Upper lobe of left lung (tissue), 4 donors: ENCODE results near the gene CSNK2A2.
A peak's percentile ranks its signal among the peaks of the same experiment; 100 is the strongest.

Experiments
- EP300 ChIP-seq, 4 donors: sonication (generic); formaldehyde crosslinking; IDR thresholded peaks; one replicate each; pipeline ENCODE4 v1.5.1; 2017; ENCODE audit warnings: antibody characterized with exemption in 4 of 4, control low read depth in 2 of 4
- POLR2A ChIP-seq, 4 donors: fragments of 450-650 bp; IDR thresholded peaks; one replicate each; pipeline ENCODE4 v1.5.1; 2016 to 2017; ENCODE audit warnings: antibody characterized with exemption in 4 of 4, mild to moderate bottlenecking in 2 of 4
- POLR2AphosphoS5 ChIP-seq, 2 donors: sonication (generic); formaldehyde crosslinking; IDR thresholded peaks; one replicate each; pipeline ENCODE4 v1.5.1; 2017; ENCODE audit warnings: antibody characterized with exemption in 2 of 2

GRCh38 chr16:58198022-58198683 is at the start of gene CSNK2A2:
- TF ChIP-seq POLR2A (IDR thresholded peaks at IDR 0.05) = peak in 1 of 4 donors; percentile 38
- TF ChIP-seq POLR2AphosphoS5 (IDR thresholded peaks at IDR 0.05) = no peak
- no peak for TF ChIP-seq EP300 (IDR thresholded peaks at IDR 0.05)
